Common myeloid progenitor, CD34-positive (primary cell): Measurements from ENCODE around the gene TRANK1.

Source experiments
- CTCF ChIA-PET: fragments of 350-600 bp; sonication (Branson Sonifier 250); formaldehyde crosslinking; loops from one replicate; lab custom pipeline; 2021; ENCODE audit warnings: antibody characterized with exemption; lab: Charles Lee
- POLR2A ChIA-PET: fragments of 350-600 bp; sonication (Branson Sonifier 250); formaldehyde crosslinking; loops from one replicate; lab custom pipeline; 2021; ENCODE audit warnings: antibody characterized with exemption; lab: Charles Lee
- DNase-seq, 3 donors: peaks; one replicate each; pipeline versions ENCODE4 v3.0.0 to v3.0.0-alpha.2; 2013
- H3K27ac ChIP-seq, 2 experiments: 1 replicate in 1 of 2; 2 replicates in 1 of 2; pipeline ENCODE4 v1.7.0; 2013; ENCODE audit warnings: inconsistent platforms in 2 of 2, low read length in 2 of 2, mild to moderate bottlenecking in 2 of 2, low read depth in 1 of 2, moderate library complexity in 1 of 2; ENCODE audit not compliant: severe bottlenecking in 2 of 2, insufficient read depth in 1 of 2, poor library complexity in 1 of 2
- H3K27me3 ChIP-seq, 5 experiments: replicated peaks in 2 of 5; 1 replicate in 3 of 5; 2 replicates in 2 of 5; pipeline versions ENCODE4 v1.6.1 to v1.7.0; 2013; ENCODE audit warnings: low read length in 4 of 5, mild to moderate bottlenecking in 2 of 5, moderate library complexity in 2 of 5, inconsistent platforms in 1 of 5; ENCODE audit not compliant: insufficient read depth in 5 of 5, control insufficient read depth in 4 of 5
- H3K36me3 ChIP-seq, 4 experiments: 1 replicate in 2 of 4; 2 replicates in 2 of 4; pipeline versions ENCODE4 v1.6.1 to v1.7.0; 2013; ENCODE audit warnings: low read length in 3 of 4, control low read depth in 1 of 4, mild to moderate bottlenecking in 1 of 4; ENCODE audit not compliant: control insufficient read depth in 4 of 4, insufficient read depth in 4 of 4
- H3K4me1 ChIP-seq, 4 experiments: 1 replicate in 3 of 4; 2 replicates in 1 of 4; pipeline versions ENCODE4 v1.6.1 to v1.7.1; 2013; ENCODE audit warnings: low read length in 3 of 4, mild to moderate bottlenecking in 3 of 4, control low read depth in 1 of 4, inconsistent platforms in 1 of 4, moderate library complexity in 1 of 4; ENCODE audit not compliant: control insufficient read depth in 4 of 4, insufficient read depth in 4 of 4; ENCODE audit errors: control extremely low read depth in 1 of 4
- H3K4me3 ChIP-seq, 7 experiments: 1 replicate in 4 of 7; 2 replicates in 3 of 7; pipeline versions ENCODE4 v1.5.1 to v1.7.0; 2013; ENCODE audit warnings: mild to moderate bottlenecking in 7 of 7, low read length in 6 of 7, moderate library complexity in 6 of 7, inconsistent platforms in 2 of 7, low read depth in 2 of 7, control low read depth in 1 of 7; ENCODE audit not compliant: insufficient read depth in 4 of 7, control insufficient read depth in 1 of 7; ENCODE audit errors: extremely low read depth in 1 of 7
- H3K9me3 ChIP-seq, 5 experiments: 1 replicate in 4 of 5; 2 replicates in 1 of 5; pipeline versions ENCODE4 v1.6.1 to v1.7.1; 2013; ENCODE audit warnings: low read length in 4 of 5, mild to moderate bottlenecking in 2 of 5, inconsistent platforms in 1 of 5, low read depth in 1 of 5, moderate library complexity in 1 of 5; ENCODE audit not compliant: control insufficient read depth in 4 of 5, insufficient read depth in 2 of 5; ENCODE audit errors: control extremely low read depth in 1 of 5
- WGBS: methylation state at CpG from one replicate; pipeline ENCODE4 v1.1.5; 2013; ENCODE audit not compliant: insufficient coverage; 5-methylcytosine and 5-hydroxymethylcytosine counted together

TRANK1 gene

DNA sequence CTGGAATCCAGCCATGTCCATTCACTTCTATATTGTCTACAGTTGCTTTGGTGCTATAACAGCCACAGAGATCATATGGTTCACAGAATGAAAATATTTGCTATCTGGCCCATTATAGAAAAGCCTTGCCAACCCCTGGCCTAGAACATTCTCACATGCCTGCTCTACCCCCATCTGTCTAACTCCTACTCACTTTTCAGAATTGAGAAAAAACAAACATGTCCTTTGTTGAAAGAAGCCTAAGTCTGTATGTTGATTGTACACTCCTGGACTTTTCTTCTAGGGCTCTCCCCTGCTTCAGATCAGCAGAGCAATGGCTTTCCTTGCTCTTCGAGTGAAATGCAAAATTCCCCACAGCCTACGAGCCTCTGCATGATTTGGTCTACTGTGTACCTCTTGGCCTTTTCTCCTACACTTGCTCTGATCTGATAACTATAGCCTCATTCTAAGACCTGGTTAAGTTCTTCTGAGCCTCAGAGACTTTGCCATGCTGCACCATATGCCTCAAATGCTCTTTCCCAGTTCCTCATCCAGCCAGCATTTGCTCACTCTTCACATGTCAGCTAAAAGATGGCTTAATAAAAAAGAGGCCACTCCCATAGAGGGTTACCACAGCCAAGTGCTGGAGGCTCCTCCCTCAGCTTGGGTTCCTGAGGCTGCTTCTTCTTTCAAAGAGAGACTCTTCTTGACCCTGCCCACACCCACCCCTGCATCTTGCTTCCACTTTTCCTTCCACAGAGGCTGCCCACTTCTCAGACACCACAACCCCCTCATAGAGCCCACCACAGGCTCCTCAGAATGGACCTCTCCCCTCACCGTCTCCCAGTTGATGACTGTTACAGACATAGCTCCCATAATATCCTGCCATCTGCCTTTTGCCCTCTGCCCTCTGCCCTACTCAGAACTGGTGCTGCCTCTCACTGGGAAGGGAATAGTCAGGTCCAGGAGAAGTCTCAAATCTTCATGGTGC lies 157.6 kb downstream of the TRANK1 start:
- ChIA-PET POLR2A (no interaction called here), CTCF (no interaction called here)
- 67% methylated on average over 3 of the region's 3 CpGs for WGBS
- Histone ChIP-seq H3K27me3 (no peaks in the 10 kb centered on the region), H3K27ac (no peak overlapping the region), H3K4me3 (no peak overlapping the region), H3K9me3 (no peaks in the 10 kb centered on the region), H3K4me1 (no peaks in the 10 kb centered on the region), H3K36me3 (no peaks in the 10 kb centered on the region)
- peak in 2 of 3 donors; percentile 8 to 12 for DNase-seq

DNA sequence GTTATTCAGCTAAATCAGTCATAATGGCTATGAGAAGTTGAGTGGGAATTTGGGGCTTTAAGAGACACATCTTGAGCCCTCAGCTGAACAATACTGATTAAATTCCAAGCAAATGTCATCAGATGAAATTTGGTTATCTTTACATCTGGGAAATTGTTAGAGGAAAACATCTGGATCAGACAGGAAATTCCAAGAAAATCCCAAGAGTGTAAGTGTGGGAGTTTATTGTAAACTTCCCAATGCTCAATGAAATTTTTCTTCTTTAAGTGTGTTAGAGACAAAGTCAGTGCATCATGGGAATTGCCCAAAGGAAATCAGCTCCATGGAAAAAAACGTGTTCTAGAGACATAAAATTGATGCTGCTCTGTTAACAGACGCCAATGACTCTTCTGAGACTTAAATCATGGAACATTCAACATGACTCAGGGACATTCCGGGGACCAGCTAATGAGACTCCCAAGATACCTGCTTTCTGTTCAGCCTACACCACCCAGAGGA lies 160.7 kb downstream of the TRANK1 start:
- no peak overlapping the region for H3K27ac ChIP-seq
- no peaks in the 10 kb centered on the region for H3K27me3 ChIP-seq
- no peak overlapping the region for H3K4me3 ChIP-seq
- CTCF ChIA-PET, result no interaction called here
- WGBS, result 94% methylated on average over 2 of the region's 3 CpGs
- no peaks in the 10 kb centered on the region for H3K9me3 ChIP-seq
- DNase-seq, result no peak
- no peaks in the 10 kb centered on the region for H3K4me1 ChIP-seq
- H3K36me3 ChIP-seq, result no peaks in the 10 kb centered on the region
- POLR2A ChIA-PET, result no interaction called here

- DNase-seq, result no peak
- CTCF ChIA-PET, result no interaction called here
- H3K27me3 ChIP-seq, result peaks cover 0 to 2% (median 0%) of the 10 kb centered on the region in 5 experiments
These were observed 167.2 kb downstream of the TRANK1 start for GRCh38 chr3:36777424-36778218.

More at GRCh38 chr3:36777424-36778218, 167.2 kb downstream of the TRANK1 start:
- no peak overlapping the region for H3K27ac ChIP-seq
- no peaks in the 10 kb centered on the region for H3K4me1 ChIP-seq
- POLR2A ChIA-PET, result no interaction called here
- 91% methylated on average over 1 of the region's 2 CpGs for WGBS
- H3K36me3 ChIP-seq, result no peaks in the 10 kb centered on the region
- H3K4me3 ChIP-seq, result no peak overlapping the region
- no peaks in the 10 kb centered on the region for H3K9me3 ChIP-seq
